Activated T-helper 1 cell treated with anti-CD3 and anti-CD28 coated beads, Interleukin-12 subunit alpha, Interleukin-12 subunit beta, Interleukin-2, Interleukin-4 antibody, amounts not matched to agents 30 ng/mL and 10 ng/mL and 1 ng/mL, durations not matched to agents 14 hours and 24 hours and 36 hours (primary cell): ENCODE data around the gene EID2B. TPM values are rescaled to one million over a fixed set of nuclear protein-coding genes. Genes with fewer than 3 reads are reported as not detected.

ENCODE experiments used
- DNase-seq: peaks from one replicate; pipeline ENCODE4 v3.0.0; 2021; ENCODE audit warnings: low spot score
- H3K27ac Mint-ChIP-seq: one replicate; pipeline ENCODE4 v1.8.0; 2021; ENCODE audit warnings: mild to moderate bottlenecking, mixed read lengths
- H3K27me3 Mint-ChIP-seq: one replicate; pipeline ENCODE4 v1.8.0; 2022; ENCODE audit warnings: mild to moderate bottlenecking, moderate library complexity, mixed read lengths; ENCODE audit not compliant: insufficient read depth
- H3K36me3 Mint-ChIP-seq: one replicate; pipeline ENCODE4 v1.8.0; 2021; ENCODE audit warnings: low read depth, mixed read lengths
- H3K4me1 Mint-ChIP-seq: one replicate; pipeline ENCODE4 v1.8.0; 2021; ENCODE audit warnings: low read depth, mixed read lengths
- H3K4me3 Mint-ChIP-seq: one replicate; pipeline ENCODE4 v1.8.0; 2021; ENCODE audit warnings: mild to moderate bottlenecking, moderate library complexity, mixed read lengths
- H3K9me3 Mint-ChIP-seq: one replicate; pipeline ENCODE4 v1.8.0; 2021; ENCODE audit warnings: mixed read lengths
- intact Hi-C: fragments of 100-400 bp; cut with micrococcal nuclease; formaldehyde crosslinking; loops from one replicate; pipeline ENCODE4 v1.15.1; 2024
- total RNA-seq: library from RNA; stranded (reverse); gene quantifications from 2 replicates; pipeline ENCODE4 v1.2.3, GENCODE V29; 2022

The EID2B gene
- 3.2 and 3.7 TPM in 2 replicates for total RNA-seq

- peak within 1 kb of the TSS; percentile 84 for H3K27ac Mint-ChIP-seq
- no peaks in the 10 kb centered on the region for H3K9me3 Mint-ChIP-seq
- DNase-seq, result peak; percentile 94
- intact Hi-C loops, result loop anchor here (1.0 to 5.0 kb wide), 9 partner anchors 8 to 410 kb away; partner anchors contain the start of genes EID2, SUPT5H and TIMM50
- H3K4me1 Mint-ChIP-seq, result peaks cover 14% of the 10 kb centered on the region
- H3K27me3 Mint-ChIP-seq, result peaks cover 2% of the 10 kb centered on the region
- peaks cover 5% of the 10 kb centered on the region for H3K36me3 Mint-ChIP-seq
- peak within 1 kb of the TSS; percentile 92 for H3K4me3 Mint-ChIP-seq
These were observed at the start of gene EID2B for GRCh38 chr19:39532233-39533002. TSS of gene EID2B (minus strand) at chr19:39532852. CDS start at chr19:39532802, 50 bp downstream.

GRCh38 chr19:39582442-39582841 lies 49.8 kb upstream of the EID2B start:
- peaks cover 2% of the 10 kb centered on the region for H3K36me3 Mint-ChIP-seq
- DNase-seq, result no peak
- no peaks in the 10 kb centered on the region for H3K4me1 Mint-ChIP-seq
- peaks cover 27% of the 10 kb centered on the region for H3K9me3 Mint-ChIP-seq
- H3K27ac Mint-ChIP-seq, result no peak overlapping the region
- intact Hi-C loops, result no loop called here
- peaks cover 10% of the 10 kb centered on the region for H3K27me3 Mint-ChIP-seq
- H3K4me3 Mint-ChIP-seq, result no peak overlapping the region

GRCh38 chr19:39568604-39569003 lies 36.0 kb upstream of the EID2B start:
- Mint-ChIP-seq H3K36me3 (no peaks in the 10 kb centered on the region), H3K9me3 (peaks cover 7% of the 10 kb centered on the region), H3K27ac (peak overlapping the region; percentile 22), H3K4me3 (no peak overlapping the region), H3K4me1 (peaks cover 6% of the 10 kb centered on the region), H3K27me3 (peaks cover 7% of the 10 kb centered on the region)
- DNase-seq, result no peak
- intact Hi-C loops, result no loop called here

- Mint-ChIP-seq H3K4me1 (peaks cover 6% of the 10 kb centered on the region), H3K27me3 (peaks cover 2% of the 10 kb centered on the region), H3K4me3 (no peak overlapping the region), H3K9me3 (no peaks in the 10 kb centered on the region), H3K36me3 (no peaks in the 10 kb centered on the region), H3K27ac (no peak overlapping the region)
- intact Hi-C loops, result no loop called here
- no peak for DNase-seq
These were observed 33.4 kb upstream of the EID2B start for GRCh38 chr19:39566064-39566463.

- no peaks in the 10 kb centered on the region for H3K36me3 Mint-ChIP-seq
- intact Hi-C loops, result no loop called here
- DNase-seq, result no peak
- H3K4me3 Mint-ChIP-seq, result no peak overlapping the region
- H3K27me3 Mint-ChIP-seq, result no peaks in the 10 kb centered on the region
- peaks cover 11% of the 10 kb centered on the region for H3K4me1 Mint-ChIP-seq
- H3K27ac Mint-ChIP-seq, result no peak overlapping the region
- H3K9me3 Mint-ChIP-seq, result no peaks in the 10 kb centered on the region
These were observed 30.8 kb upstream of the EID2B start for GRCh38 chr19:39563408-39563807.

GRCh38 chr19:39558624-39559117 lies 26.0 kb upstream of the EID2B start:
- no peaks in the 10 kb centered on the region for H3K27me3 Mint-ChIP-seq
- peaks cover 26% of the 10 kb centered on the region for H3K4me1 Mint-ChIP-seq
- H3K4me3 Mint-ChIP-seq, result peak overlapping the region; percentile 41
- H3K36me3 Mint-ChIP-seq, result no peaks in the 10 kb centered on the region
- DNase-seq, result no peak
- H3K9me3 Mint-ChIP-seq, result no peaks in the 10 kb centered on the region
- intact Hi-C loops, result no loop called here
- H3K27ac Mint-ChIP-seq, result peak overlapping the region; percentile 66

GRCh38 chr19:39557811-39558623 lies 25.4 kb upstream of the EID2B start:
- H3K4me3 Mint-ChIP-seq, result peak overlapping the region; percentile 41
- DNase-seq, result no peak
- H3K9me3 Mint-ChIP-seq, result no peaks in the 10 kb centered on the region
- peaks cover 26% of the 10 kb centered on the region for H3K4me1 Mint-ChIP-seq
- H3K27me3 Mint-ChIP-seq, result no peaks in the 10 kb centered on the region
- no peaks in the 10 kb centered on the region for H3K36me3 Mint-ChIP-seq
- intact Hi-C loops, result no loop called here
- peak overlapping the region; percentile 35 for H3K27ac Mint-ChIP-seq

- intact Hi-C loops, result no loop called here
- no peak overlapping the region for H3K4me3 Mint-ChIP-seq
- no peak overlapping the region for H3K27ac Mint-ChIP-seq
- DNase-seq, result no peak
- H3K27me3 Mint-ChIP-seq, result no peaks in the 10 kb centered on the region
- no peaks in the 10 kb centered on the region for H3K36me3 Mint-ChIP-seq
- H3K4me1 Mint-ChIP-seq, result peaks cover 37% of the 10 kb centered on the region
- H3K9me3 Mint-ChIP-seq, result no peaks in the 10 kb centered on the region
These were observed 23.2 kb upstream of the EID2B start for GRCh38 chr19:39555883-39556282.

- H3K4me1 Mint-ChIP-seq, result peaks cover 37% of the 10 kb centered on the region
- DNase-seq, result no peak
- H3K4me3 Mint-ChIP-seq, result no peak overlapping the region
- H3K36me3 Mint-ChIP-seq, result no peaks in the 10 kb centered on the region
- no peaks in the 10 kb centered on the region for H3K9me3 Mint-ChIP-seq
- no peak overlapping the region for H3K27ac Mint-ChIP-seq
- intact Hi-C loops, result loop anchor here (5.0 kb wide), 1 partner anchor 287 kb away; no protein-coding TSS in a partner anchor
- no peaks in the 10 kb centered on the region for H3K27me3 Mint-ChIP-seq
These were observed 22.2 kb upstream of the EID2B start for GRCh38 chr19:39554701-39555311.

GRCh38 chr19:39553082-39553652 lies 20.5 kb upstream of the EID2B start:
- H3K27me3 Mint-ChIP-seq, result no peaks in the 10 kb centered on the region
- H3K27ac Mint-ChIP-seq, result no peak overlapping the region
- H3K4me1 Mint-ChIP-seq, result peaks cover 24% of the 10 kb centered on the region
- H3K36me3 Mint-ChIP-seq, result no peaks in the 10 kb centered on the region
- intact Hi-C loops, result loop anchor here (5.0 kb wide), 1 partner anchor 289 kb away; no protein-coding TSS in a partner anchor
- no peak overlapping the region for H3K4me3 Mint-ChIP-seq
- no peak for DNase-seq
- H3K9me3 Mint-ChIP-seq, result no peaks in the 10 kb centered on the region

- no peak for DNase-seq
- intact Hi-C loops, result loop anchor here (2.0 to 5.0 kb wide), 2 partner anchors 217 to 292 kb away; no protein-coding TSS in a partner anchor
- Mint-ChIP-seq H3K36me3 (no peaks in the 10 kb centered on the region), H3K9me3 (no peaks in the 10 kb centered on the region), H3K27me3 (no peaks in the 10 kb centered on the region), H3K27ac (no peak overlapping the region), H3K4me1 (peaks cover 12% of the 10 kb centered on the region), H3K4me3 (no peak overlapping the region)
These were observed 17.5 kb upstream of the EID2B start for GRCh38 chr19:39550197-39550596.

- Mint-ChIP-seq H3K4me3 (no peak overlapping the region), H3K9me3 (no peaks in the 10 kb centered on the region), H3K27ac (no peak overlapping the region), H3K4me1 (peaks cover 13% of the 10 kb centered on the region), H3K36me3 (no peaks in the 10 kb centered on the region), H3K27me3 (no peaks in the 10 kb centered on the region)
- DNase-seq, result no peak
- intact Hi-C loops, result no loop called here
These were observed 13.9 kb upstream of the EID2B start for GRCh38 chr19:39546599-39546998.
